Nephron (organoid): ENCODE data around the gene NOSTRIN.
"Not testable (repeated sequence)": the region's sequence is repeated elsewhere in the genome, so short reads cannot be mapped to it uniquely, and the experiment has no call there.

Experiments used
- H3K27ac Mint-ChIP-seq, 3 experiments: 2 replicates each; pipeline ENCODE4 v1.8.0; 2020; ENCODE audit warnings: mixed read lengths in 3 of 3, mild to moderate bottlenecking in 2 of 3, moderate library complexity in 1 of 3
- H3K27me3 Mint-ChIP-seq: 2 replicates; pipeline ENCODE4 v1.8.0; 2021; ENCODE audit warnings: low read depth, mild to moderate bottlenecking, moderate library complexity, mixed read lengths
- H3K36me3 Mint-ChIP-seq: 2 replicates; pipeline ENCODE4 v1.8.0; 2020; ENCODE audit warnings: low read depth, mixed read lengths
- H3K4me1 Mint-ChIP-seq: 2 replicates; pipeline ENCODE4 v1.8.0; 2020; ENCODE audit warnings: mixed read lengths
- H3K4me3 Mint-ChIP-seq, 3 experiments: 2 replicates each; pipeline ENCODE4 v1.8.0; 2020; ENCODE audit warnings: mild to moderate bottlenecking in 3 of 3, mixed read lengths in 3 of 3, moderate library complexity in 2 of 3
- H3K9me3 Mint-ChIP-seq: 2 replicates; pipeline ENCODE4 v1.8.0; 2020; ENCODE audit warnings: mixed read lengths
- CTCF ChIP-seq, 3 experiments: fragments of 200-600 bp; sonication (generic); IDR thresholded peaks; one replicate each; pipeline ENCODE4 v1.5.0; 2021; ENCODE audit warnings: antibody characterized with exemption in 3 of 3; ENCODE audit not compliant: unreplicated experiment in 3 of 3

Gene NOSTRIN

DNA sequence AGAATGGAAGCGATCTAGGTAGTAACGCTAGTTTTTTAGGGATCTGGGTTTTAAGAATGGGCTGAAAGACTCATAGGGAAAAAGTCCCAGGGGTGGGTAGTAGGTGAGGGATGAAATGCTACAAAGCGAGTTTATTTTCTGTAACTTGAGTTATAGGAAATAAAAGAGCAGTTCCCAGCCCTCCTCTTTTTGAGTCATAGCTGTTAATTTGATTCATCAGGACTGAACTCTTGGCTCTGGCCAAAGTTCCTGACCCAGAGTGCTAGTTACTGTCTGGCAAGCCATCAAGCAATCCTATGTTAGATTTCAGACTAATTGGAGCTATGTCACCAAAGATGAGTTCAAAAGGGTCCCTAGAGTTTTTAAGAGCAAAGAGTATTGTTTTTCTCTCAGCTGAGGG, 17.4 kb upstream of the NOSTRIN start:
- Mint-ChIP-seq H3K4me3 (no peak overlapping the region), H3K9me3 (no peaks in the 10 kb centered on the region), H3K27me3 (no peaks in the 10 kb centered on the region), H3K4me1 (peaks cover 8% of the 10 kb centered on the region), H3K36me3 (no peaks in the 10 kb centered on the region), H3K27ac (no peak overlapping the region)
- no peak for TF ChIP-seq CTCF (IDR thresholded peaks at IDR 0.05; ENCODE audit: unreplicated experiment in 3 of 3)

GRCh38 chr2:168787098-168787781, 15.2 kb upstream of the NOSTRIN start:
- Mint-ChIP-seq H3K4me1 (no peaks in the 10 kb centered on the region), H3K9me3 (peaks cover 3% of the 10 kb centered on the region), H3K36me3 (no peaks in the 10 kb centered on the region), H3K4me3 (no peak overlapping the region), H3K27ac (no peak overlapping the region), H3K27me3 (no peaks in the 10 kb centered on the region)
- no peak for TF ChIP-seq CTCF (IDR thresholded peaks at IDR 0.05; ENCODE audit: unreplicated experiment in 3 of 3)

DNA sequence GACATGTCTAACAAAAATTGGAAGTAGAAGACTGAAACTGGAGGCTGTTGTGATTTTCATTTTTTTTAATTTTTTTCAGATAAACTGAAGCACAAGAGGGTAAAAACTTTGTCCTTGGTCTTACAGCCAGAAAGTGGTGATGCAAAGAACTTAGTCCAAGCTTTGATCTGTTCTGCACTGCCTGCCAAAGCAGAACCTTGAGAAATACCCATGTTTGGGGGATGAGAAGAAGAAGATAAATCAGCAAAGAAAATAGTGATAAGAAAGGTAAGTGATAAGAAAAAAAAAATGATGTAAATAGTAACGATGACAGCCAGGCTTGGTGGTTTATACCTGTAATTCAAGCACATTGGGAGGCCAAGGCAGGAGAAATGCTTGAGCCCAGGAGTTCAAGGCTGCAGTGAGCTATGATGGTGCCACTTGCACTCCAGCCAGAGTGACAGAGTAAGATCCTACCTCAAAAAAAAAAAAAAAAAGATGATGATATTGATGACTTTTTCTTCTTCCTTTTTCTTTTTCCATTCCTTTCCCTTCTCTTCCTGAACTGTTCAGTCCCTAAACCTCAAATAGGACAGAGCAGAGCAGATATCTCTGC, 14.6 kb upstream of the NOSTRIN start:
- no peaks in the 10 kb centered on the region for H3K27me3 Mint-ChIP-seq
- no peak overlapping the region for H3K4me3 Mint-ChIP-seq
- no peak for TF ChIP-seq CTCF (IDR thresholded peaks at IDR 0.05; ENCODE audit: unreplicated experiment in 3 of 3)
- H3K4me1 Mint-ChIP-seq: no peaks in the 10 kb centered on the region
- H3K27ac Mint-ChIP-seq: no peak overlapping the region
- H3K36me3 Mint-ChIP-seq: no peaks in the 10 kb centered on the region
- peaks cover 3% of the 10 kb centered on the region for H3K9me3 Mint-ChIP-seq

DNA sequence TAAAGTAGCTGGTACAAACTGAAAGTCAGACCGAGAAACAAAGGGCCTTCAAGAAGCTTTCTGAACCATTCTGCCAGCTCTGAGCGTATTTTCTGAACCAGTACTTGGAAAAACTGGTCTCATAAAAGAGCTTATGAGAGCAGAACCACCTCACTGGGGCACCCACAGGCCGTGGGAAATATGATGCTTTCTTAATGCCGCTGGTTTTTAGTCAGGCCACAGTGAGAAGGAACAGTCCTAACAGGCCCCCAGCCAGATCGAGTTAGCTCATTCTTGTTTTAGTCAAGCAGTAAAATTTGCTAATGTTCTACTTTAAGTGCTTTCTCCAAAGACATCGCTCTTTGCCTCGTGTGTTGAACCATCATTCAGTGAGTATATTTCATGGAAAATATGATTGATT, 12.7 kb upstream of the NOSTRIN start:
- H3K4me3 Mint-ChIP-seq: no peak overlapping the region
- no peaks in the 10 kb centered on the region for H3K4me1 Mint-ChIP-seq
- H3K9me3 Mint-ChIP-seq: peaks cover 3% of the 10 kb centered on the region
- no peaks in the 10 kb centered on the region for H3K27me3 Mint-ChIP-seq
- no peak overlapping the region for H3K27ac Mint-ChIP-seq
- H3K36me3 Mint-ChIP-seq: no peaks in the 10 kb centered on the region
- no peak for TF ChIP-seq CTCF (IDR thresholded peaks at IDR 0.05; ENCODE audit: unreplicated experiment in 3 of 3)

DNA sequence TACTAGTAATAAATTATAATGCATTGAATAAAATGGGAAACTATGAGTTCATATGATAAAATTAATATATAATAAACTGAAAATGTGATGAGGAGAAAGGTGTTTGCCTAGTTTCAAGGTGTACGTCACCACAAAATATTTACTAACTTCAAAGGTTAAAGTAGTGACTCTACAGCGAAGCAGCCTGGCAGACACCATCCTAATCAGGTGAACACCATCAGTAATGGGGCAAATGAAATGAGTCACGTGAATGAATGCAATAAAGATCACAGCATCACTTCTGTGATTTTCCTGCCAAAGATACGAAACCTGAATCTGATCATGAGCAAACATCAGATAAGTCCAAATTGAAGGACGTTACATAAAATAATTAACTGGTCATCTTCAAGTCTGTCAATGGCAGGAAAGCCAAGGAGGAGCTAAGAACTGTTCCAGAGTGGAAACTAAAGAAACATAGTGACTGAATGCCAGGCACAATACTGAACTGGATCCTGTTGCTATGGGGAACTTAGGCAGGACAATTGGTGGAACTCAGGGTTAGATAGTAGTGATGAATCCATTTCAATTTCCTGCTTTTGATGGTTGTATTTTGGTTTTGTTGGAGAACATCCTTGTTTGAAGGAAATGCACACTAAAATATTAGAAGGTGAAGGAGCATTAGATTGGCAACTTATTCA, 12.1 kb upstream of the NOSTRIN start:
- no peak overlapping the region for H3K27ac Mint-ChIP-seq
- H3K9me3 Mint-ChIP-seq: peaks cover 3% of the 10 kb centered on the region
- H3K36me3 Mint-ChIP-seq: no peaks in the 10 kb centered on the region
- H3K4me1 Mint-ChIP-seq: no peaks in the 10 kb centered on the region
- no peaks in the 10 kb centered on the region for H3K27me3 Mint-ChIP-seq
- H3K4me3 Mint-ChIP-seq: no peak overlapping the region
- no peak for TF ChIP-seq CTCF (IDR thresholded peaks at IDR 0.05; ENCODE audit: unreplicated experiment in 3 of 3)

DNA sequence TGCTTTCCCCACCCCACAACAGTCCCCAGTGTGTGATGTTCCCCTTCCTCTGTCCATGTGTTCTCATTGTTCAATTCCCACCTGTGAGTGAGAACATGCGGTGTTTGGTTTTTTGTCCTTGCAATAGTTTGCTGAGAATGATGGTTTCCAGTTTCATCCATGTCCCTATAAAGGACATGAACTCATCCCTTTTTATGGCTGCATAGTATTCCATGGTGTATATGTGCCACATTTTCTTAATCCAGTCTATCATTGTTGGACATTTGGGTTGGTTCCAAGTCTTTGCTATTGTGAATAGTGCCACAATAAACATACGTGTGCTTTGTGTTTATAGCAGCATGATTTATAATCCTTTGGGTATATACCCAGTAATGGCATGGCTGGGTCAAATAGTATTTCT, 11.3 kb upstream of the NOSTRIN start:
- H3K4me3 Mint-ChIP-seq, H3K27me3 Mint-ChIP-seq, H3K9me3 Mint-ChIP-seq, H3K4me1 Mint-ChIP-seq, H3K36me3 Mint-ChIP-seq, H3K27ac Mint-ChIP-seq: not testable (repeated sequence)
